IPS DF 4.7 (cell line): Measurements from ENCODE around the gene BEAN1.
"Not testable (repeated sequence)": the region's sequence is repeated elsewhere in the genome, so short reads cannot be mapped to it uniquely, and the experiment has no call there.

Experiments used
- DNase-seq: peaks from one replicate; pipeline ENCODE4 v3.0.0-alpha.2; 2013; ENCODE audit warnings: low spot score; ENCODE audit errors: extremely low read depth

BEAN1 gene

GRCh38 chr16:66440271-66440802 lies 13.2 kb downstream of the BEAN1 start:
- DNase-seq, result no peak

GRCh38 chr16:66440970-66441369 lies 13.9 kb downstream of the BEAN1 start:
- DNase-seq, result no peak

GRCh38 chr16:66441586-66442375 lies 14.7 kb downstream of the BEAN1 start:
- no peak for DNase-seq

GRCh38 chr16:66442502-66443268 lies 15.6 kb downstream of the BEAN1 start:
- DNase-seq, result no peak

- DNase-seq, result no peak
Measured at GRCh38 chr16:66443269-66443652, 16.2 kb downstream of the BEAN1 start.

GRCh38 chr16:66444049-66444481 lies 17.0 kb downstream of the BEAN1 start:
- DNase-seq, result no peak

- DNase-seq, result no peak
Measured at GRCh38 chr16:66446737-66447136, 19.6 kb downstream of the BEAN1 start.

GRCh38 chr16:66447491-66447890 lies 20.4 kb downstream of the BEAN1 start:
- DNase-seq, result no peak

- DNase-seq, result no peak
Measured at GRCh38 chr16:66451548-66451947, 24.5 kb downstream of the BEAN1 start.

GRCh38 chr16:66453230-66453629 lies 26.1 kb downstream of the BEAN1 start:
- not testable (repeated sequence) for DNase-seq

GRCh38 chr16:66454751-66455150 lies 27.7 kb downstream of the BEAN1 start:
- DNase-seq, result no peak

GRCh38 chr16:66455970-66456369 lies 28.9 kb downstream of the BEAN1 start:
- DNase-seq, result no peak

- no peak for DNase-seq
Measured at GRCh38 chr16:66457888-66458287, 30.8 kb downstream of the BEAN1 start.

- no peak for DNase-seq
Measured at GRCh38 chr16:66458292-66458691, 31.2 kb downstream of the BEAN1 start.

GRCh38 chr16:66458853-66459252 lies 31.8 kb downstream of the BEAN1 start:
- DNase-seq, result no peak

- DNase-seq, result no peak
Measured at GRCh38 chr16:66459878-66460277, 32.8 kb downstream of the BEAN1 start.

- DNase-seq, result no peak
Measured at GRCh38 chr16:66460703-66461102, 33.6 kb downstream of the BEAN1 start.

- DNase-seq, result no peak
Measured at GRCh38 chr16:66462912-66463311, 35.8 kb downstream of the BEAN1 start.

- not testable (repeated sequence) for DNase-seq
Measured at GRCh38 chr16:66465946-66466345, 38.9 kb downstream of the BEAN1 start.

GRCh38 chr16:66466636-66467035 lies 39.5 kb downstream of the BEAN1 start:
- not testable (repeated sequence) for DNase-seq

GRCh38 chr16:66467611-66468010 lies 40.5 kb downstream of the BEAN1 start:
- no peak for DNase-seq

- DNase-seq, result no peak
Measured at GRCh38 chr16:66468321-66468965, 41.3 kb downstream of the BEAN1 start.
